Lower leg skin (tissue), 3 donors: Measurements from ENCODE around the gene KRTAP10-6.

Source experiments
- CTCF ChIP-seq, 3 donors: fragments of 450-650 bp; IDR thresholded peaks; one replicate each; pipeline ENCODE4 v1.5.1; 2016; ENCODE audit warnings: antibody characterized with exemption in 3 of 3, mild to moderate bottlenecking in 3 of 3, moderate library complexity in 2 of 3
- POLR2A ChIP-seq, 2 donors: fragments of 450-650 bp; IDR thresholded peaks; one replicate each; pipeline ENCODE4 v1.6.1; 2016 to 2017; ENCODE audit warnings: antibody characterized with exemption in 2 of 2, mild to moderate bottlenecking in 1 of 2, moderate library complexity in 1 of 2

- no peak for TF ChIP-seq CTCF (IDR thresholded peaks at IDR 0.05)
- TF ChIP-seq POLR2A (IDR thresholded peaks at IDR 0.05), result no peak
These were observed 11.6 kb upstream of the KRTAP10-6 start for GRCh38 chr21:44603911-44604310.
